OCI-LY3 (cell line): ENCODE results near the gene FBXL20.
A peak's percentile ranks its signal among the peaks of the same experiment; 100 is the strongest.
"Not testable (repeated sequence)": the region's sequence is repeated elsewhere in the genome, so short reads cannot be mapped to it uniquely, and the experiment has no call there.

ENCODE experiments used
- H2AFZ ChIP-seq: fragments of 200-600, 300-600 bp; shearing (Covaris generic); 2 replicates; pipeline ENCODE4 v1.6.0; 2014; ENCODE audit warnings: antibody characterized with exemption, low read depth, low read length
- H3K27ac ChIP-seq: fragments of 200-600, 300-600 bp; sonication (generic); 2 replicates; pipeline ENCODE4 v1.5.1; 2014; ENCODE audit warnings: mild to moderate bottlenecking, low read length, moderate library complexity, mixed read lengths
- H3K27me3 ChIP-seq: fragments of 200-600, 300-600 bp; sonication (generic); 2 replicates; pipeline ENCODE4 v1.6.1; 2014; ENCODE audit warnings: low read depth, low read length, mixed read lengths
- H3K36me3 ChIP-seq: fragments of 200-600, 300-600 bp; sonication (generic); replicated peaks from 2 replicates; pipeline ENCODE3; 2014; ENCODE audit warnings: low read depth, low read length, mixed read lengths
- H3K4me1 ChIP-seq: fragments of 300-600, 200-600 bp; sonication (generic); 2 replicates; pipeline ENCODE4 v1.6.1; 2014; ENCODE audit warnings: low read length, mixed read lengths
- H3K4me2 ChIP-seq: fragments of 200-600, 300-600 bp; sonication (generic); 2 replicates; pipeline ENCODE4 v1.6.1; 2014; ENCODE audit warnings: low read length, mixed read lengths
- H3K4me3 ChIP-seq: fragments of 300-600, 200-600 bp; sonication (generic); 2 replicates; pipeline ENCODE4 v1.5.1; 2014; ENCODE audit warnings: antibody characterized with exemption, mild to moderate bottlenecking, low read length, moderate library complexity
- H3K79me2 ChIP-seq: fragments of 300-600, 200-600 bp; shearing (Covaris generic); 2 replicates; pipeline ENCODE4 v1.6.1; 2014; ENCODE audit warnings: mild to moderate bottlenecking, low read length, mixed read lengths
- H3K9ac ChIP-seq: fragments of 300-600, 200-600 bp; shearing (Covaris generic); 2 replicates; pipeline ENCODE4 v1.6.0; 2014; ENCODE audit warnings: mild to moderate bottlenecking, low read length, moderate library complexity
- H3K9me3 ChIP-seq: fragments of 200-600, 300-600 bp; shearing (Covaris generic); 2 replicates; pipeline ENCODE4 v1.6.1; 2014; ENCODE audit warnings: low read length, mixed read lengths; ENCODE audit not compliant: insufficient read depth
- H4K20me1 ChIP-seq: fragments of 200-600, 300-600 bp; sonication (generic); 2 replicates; pipeline ENCODE4 v1.6.1; 2016; ENCODE audit warnings: low read length, mixed read lengths; ENCODE audit not compliant: insufficient read depth
- CTCF ChIP-seq: fragments of 200-600, 300-600 bp; sonication (generic); IDR thresholded peaks from 2 replicates; pipeline ENCODE4 v1.5.1; 2014; ENCODE audit warnings: antibody characterized with exemption, low read length, low read depth
- EZH2phosphoT487 ChIP-seq: fragments of 200-600 bp; shearing (Covaris generic); IDR thresholded peaks from 2 replicates; pipeline ENCODE4 v1.6.1; 2018; ENCODE audit warnings: antibody characterized with exemption, mixed run types, low read depth

FBXL20 gene

GRCh38 chr17:39385040-39385439 lies 16.4 kb downstream of the FBXL20 start:
- H3K27me3 ChIP-seq: no peaks in the 10 kb centered on the region
- H3K4me3 ChIP-seq: no peak overlapping the region
- no peak overlapping the region for H3K9ac ChIP-seq
- no peaks in the 10 kb centered on the region for H3K79me2 ChIP-seq
- peaks cover 5% of the 10 kb centered on the region; the same call in 1 of the 2 replicates for H4K20me1 ChIP-seq
- H3K4me2 ChIP-seq: no peak overlapping the region
- no peaks in the 10 kb centered on the region for H3K9me3 ChIP-seq
- H2AFZ ChIP-seq: no peak overlapping the region
- H3K4me1 ChIP-seq: no peaks in the 10 kb centered on the region
- H3K27ac ChIP-seq: no peak overlapping the region
- TF ChIP-seq CTCF: no peak
- no peak for TF ChIP-seq EZH2phosphoT487
- H3K36me3 ChIP-seq: no peaks in the 10 kb centered on the region

- peaks cover 23% of the 10 kb centered on the region for H3K4me1 ChIP-seq
- H2AFZ ChIP-seq: no peak overlapping the region
- H3K4me3 ChIP-seq: no peak overlapping the region
- TF ChIP-seq EZH2phosphoT487 (no peak), CTCF (no peak)
- peaks cover 9% of the 10 kb centered on the region; the same call in 1 of the 2 replicates for H4K20me1 ChIP-seq
- no peak overlapping the region for H3K27ac ChIP-seq
- H3K4me2 ChIP-seq: no peak overlapping the region
- no peak overlapping the region for H3K9ac ChIP-seq
- H3K79me2 ChIP-seq: peaks cover 4% of the 10 kb centered on the region; the same call in 1 of the 2 replicates
- H3K27me3 ChIP-seq: no peaks in the 10 kb centered on the region
- H3K36me3 ChIP-seq: no peaks in the 10 kb centered on the region
- no peaks in the 10 kb centered on the region for H3K9me3 ChIP-seq
Measured at GRCh38 chr17:39380144-39380543, 21.3 kb downstream of the FBXL20 start.

- Histone ChIP-seq H3K9ac (no peak overlapping the region; the same call in 1 of the 2 replicates), H3K79me2 (peaks cover 4% of the 10 kb centered on the region; the same call in 1 of the 2 replicates), H3K4me1 (peaks cover 31% of the 10 kb centered on the region), H3K9me3 (no peaks in the 10 kb centered on the region), H3K4me2 (peak overlapping the region; percentile 73), H3K27ac (peak overlapping the region; percentile 57), H4K20me1 (peaks cover 15% of the 10 kb centered on the region; the same call in 1 of the 2 replicates), H3K27me3 (no peaks in the 10 kb centered on the region), H2AFZ (no peak overlapping the region), H3K36me3 (no peaks in the 10 kb centered on the region), H3K4me3 (peak overlapping the region; percentile 68)
- TF ChIP-seq CTCF (no peak), EZH2phosphoT487 (no peak)
Measured at GRCh38 chr17:39376434-39376833, 25.0 kb downstream of the FBXL20 start.

- not testable (repeated sequence) for H3K9me3 ChIP-seq, H3K9ac ChIP-seq, H3K4me1 ChIP-seq, H3K27ac ChIP-seq, H3K79me2 ChIP-seq, H3K27me3 ChIP-seq, H2AFZ ChIP-seq, H3K4me2 ChIP-seq, H3K36me3 ChIP-seq, H4K20me1 ChIP-seq, H3K4me3 ChIP-seq
Measured at GRCh38 chr17:39367805-39368204, 33.6 kb downstream of the FBXL20 start.

- no peak for TF ChIP-seq EZH2phosphoT487
- Histone ChIP-seq H3K27me3 (no peaks in the 10 kb centered on the region), H2AFZ (no peak overlapping the region), H3K4me3 (no peak overlapping the region), H3K4me2 (no peak overlapping the region), H3K27ac (no peak overlapping the region), H3K9ac (no peak overlapping the region), H3K9me3 (no peaks in the 10 kb centered on the region), H3K36me3 (no peaks in the 10 kb centered on the region), H3K79me2 (no peaks in the 10 kb centered on the region), H4K20me1 (no peaks in the 10 kb centered on the region), H3K4me1 (no peaks in the 10 kb centered on the region)
Measured at GRCh38 chr17:39365872-39366271, 35.6 kb downstream of the FBXL20 start.
